Epithelial cell of proximal tubule (primary cell): ENCODE measurements around the gene PHF23. TPM values are rescaled to one million over a fixed set of nuclear protein-coding genes. Genes with fewer than 3 reads are reported as not detected.
A peak's percentile ranks its signal among the peaks of the same experiment; 100 is the strongest.

Experiments
- DNase-seq: peaks from one replicate; pipeline ENCODE4 v3.0.0-alpha.2; 2011; ENCODE audit warnings: low read depth
- H3K4me3 ChIP-seq: 2 replicates; pipeline ENCODE4 v1.5.1; 2011; ENCODE audit warnings: low read depth, mild to moderate bottlenecking, low read length
- total RNA-seq: library from RNA; depleted of rRNA; stranded (reverse); fragments of >200 nt; gene quantifications from 2 replicates; pipeline ENCODE4 v1.2.3, GENCODE V29; 2015
- TF ChIP-seq, protein P1 (sequence below): conservative IDR thresholded peaks from 2 replicates; pipeline ENCODE4 v1.5.1; 2012; ENCODE audit warnings: low read depth, mild to moderate bottlenecking, low read length

The PHF23 gene
- total RNA-seq, 1 donor from 2014 or later: 27.1 TPM

DNA sequence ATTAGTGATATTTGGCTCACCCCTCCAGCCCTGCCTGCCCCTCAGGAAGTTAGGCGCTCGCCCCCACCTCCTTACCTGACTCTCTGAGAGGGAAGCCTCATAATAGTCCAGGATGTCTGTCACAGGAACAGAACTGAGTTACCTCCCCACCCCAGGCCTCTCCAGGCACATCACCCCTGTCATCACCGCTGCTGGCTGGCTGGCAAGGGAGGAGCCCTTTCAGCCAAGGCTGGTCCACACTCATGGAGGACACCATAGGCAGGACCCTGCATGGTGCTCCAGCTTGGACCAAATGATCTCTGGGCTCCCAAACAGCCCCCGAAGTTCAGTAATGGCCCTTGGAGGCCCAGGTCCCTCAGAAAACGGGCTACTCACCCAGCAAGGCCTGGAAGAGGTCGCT, 21.1 kb downstream of the PHF23 start:
- no peak overlapping the region for H3K4me3 ChIP-seq
- TF ChIP-seq, protein P1, sequence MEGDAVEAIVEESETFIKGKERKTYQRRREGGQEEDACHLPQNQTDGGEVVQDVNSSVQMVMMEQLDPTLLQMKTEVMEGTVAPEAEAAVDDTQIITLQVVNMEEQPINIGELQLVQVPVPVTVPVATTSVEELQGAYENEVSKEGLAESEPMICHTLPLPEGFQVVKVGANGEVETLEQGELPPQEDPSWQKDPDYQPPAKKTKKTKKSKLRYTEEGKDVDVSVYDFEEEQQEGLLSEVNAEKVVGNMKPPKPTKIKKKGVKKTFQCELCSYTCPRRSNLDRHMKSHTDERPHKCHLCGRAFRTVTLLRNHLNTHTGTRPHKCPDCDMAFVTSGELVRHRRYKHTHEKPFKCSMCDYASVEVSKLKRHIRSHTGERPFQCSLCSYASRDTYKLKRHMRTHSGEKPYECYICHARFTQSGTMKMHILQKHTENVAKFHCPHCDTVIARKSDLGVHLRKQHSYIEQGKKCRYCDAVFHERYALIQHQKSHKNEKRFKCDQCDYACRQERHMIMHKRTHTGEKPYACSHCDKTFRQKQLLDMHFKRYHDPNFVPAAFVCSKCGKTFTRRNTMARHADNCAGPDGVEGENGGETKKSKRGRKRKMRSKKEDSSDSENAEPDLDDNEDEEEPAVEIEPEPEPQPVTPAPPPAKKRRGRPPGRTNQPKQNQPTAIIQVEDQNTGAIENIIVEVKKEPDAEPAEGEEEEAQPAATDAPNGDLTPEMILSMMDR: no peak
- DNase-seq: no peak

DNA sequence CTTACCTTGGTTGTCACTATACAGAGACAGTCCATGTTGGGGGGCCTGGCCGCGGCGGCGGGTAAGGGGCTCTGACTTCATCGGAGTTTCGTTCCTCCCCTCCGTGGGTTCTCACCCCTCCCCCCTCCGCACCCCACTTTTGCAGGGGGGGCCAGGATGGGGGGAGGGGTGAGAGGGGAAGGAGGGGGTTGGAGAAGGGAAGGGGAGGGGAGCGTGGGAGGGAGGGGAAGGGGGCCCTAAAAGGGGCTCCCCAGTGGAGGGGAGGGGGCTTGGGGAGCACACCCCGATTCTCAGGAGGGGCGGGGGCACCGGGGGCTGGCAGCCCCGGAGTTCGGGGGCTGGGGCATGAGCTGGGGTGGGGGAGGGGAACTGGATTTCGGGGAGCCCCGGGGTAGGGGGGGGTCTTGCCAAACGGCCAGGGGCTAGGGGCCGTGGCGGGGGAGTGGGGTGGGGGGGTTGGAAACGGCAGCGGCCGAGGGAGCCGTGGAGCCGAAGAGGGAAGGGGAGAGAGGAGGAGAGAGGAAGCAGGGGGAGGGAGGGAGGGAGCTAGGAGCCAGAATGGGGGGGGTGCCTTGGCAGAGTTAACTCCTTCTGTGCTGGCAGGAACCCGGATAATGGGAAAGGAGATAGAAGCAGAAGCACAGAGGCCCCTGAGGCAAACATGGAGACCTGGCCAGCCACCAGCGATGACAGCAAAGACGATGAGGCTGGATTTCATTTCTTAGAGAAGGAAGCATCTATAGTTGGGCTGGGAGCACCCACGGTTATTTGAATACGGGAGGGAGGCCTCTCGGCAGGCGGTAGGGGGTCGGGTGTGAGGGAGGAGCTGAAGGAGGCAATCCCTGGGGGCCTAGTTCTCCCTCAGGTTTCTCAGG, 21.9 kb downstream of the PHF23 start:
- TF ChIP-seq, protein P1: no peak
- peak overlapping the region; percentile 65 for H3K4me3 ChIP-seq
- DNase-seq: no peak

DNA sequence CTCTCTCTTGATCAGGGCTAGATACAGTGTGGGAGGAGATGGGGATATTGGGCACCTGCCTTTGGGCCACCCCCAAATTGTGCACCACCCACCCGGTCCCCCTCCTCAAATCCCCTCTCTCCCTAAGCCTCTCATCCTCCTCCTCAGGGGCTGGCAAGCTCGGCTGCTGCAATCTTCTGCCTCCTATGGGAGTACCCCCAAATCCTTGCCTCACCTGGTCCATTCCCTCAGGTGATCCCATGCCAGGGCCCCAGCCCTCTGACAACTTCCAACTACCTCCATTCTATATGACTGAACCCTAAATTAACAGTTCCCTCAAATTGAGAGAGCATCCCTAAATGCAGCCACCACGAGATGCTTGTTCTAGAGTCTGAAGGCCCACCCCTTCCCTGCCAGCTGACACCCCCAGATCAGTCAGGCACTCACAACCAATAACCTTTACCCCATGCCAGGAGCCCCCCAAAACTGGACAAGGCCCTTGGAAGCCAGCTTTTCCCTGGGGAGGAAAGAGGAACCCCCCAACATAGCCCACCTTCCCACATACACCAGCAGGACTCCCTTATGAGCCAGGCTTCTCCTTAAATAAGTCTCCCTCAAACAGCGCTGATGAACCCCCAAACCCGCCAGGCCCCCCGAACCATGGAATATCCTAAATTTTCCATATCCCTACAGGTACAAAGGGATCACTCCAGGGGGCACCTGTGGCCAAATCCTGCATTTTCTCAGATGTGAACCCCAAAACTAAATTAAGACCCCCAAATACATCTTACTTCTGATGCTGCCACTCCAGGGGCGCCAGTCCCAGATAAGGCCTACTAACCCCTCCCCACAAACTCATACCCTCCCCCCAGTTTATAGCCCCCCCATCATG, 22.8 kb downstream of the PHF23 start:
- DNase-seq: no peak
- peak overlapping the region; percentile 65 for H3K4me3 ChIP-seq
- TF ChIP-seq, protein P1: no peak

DNA sequence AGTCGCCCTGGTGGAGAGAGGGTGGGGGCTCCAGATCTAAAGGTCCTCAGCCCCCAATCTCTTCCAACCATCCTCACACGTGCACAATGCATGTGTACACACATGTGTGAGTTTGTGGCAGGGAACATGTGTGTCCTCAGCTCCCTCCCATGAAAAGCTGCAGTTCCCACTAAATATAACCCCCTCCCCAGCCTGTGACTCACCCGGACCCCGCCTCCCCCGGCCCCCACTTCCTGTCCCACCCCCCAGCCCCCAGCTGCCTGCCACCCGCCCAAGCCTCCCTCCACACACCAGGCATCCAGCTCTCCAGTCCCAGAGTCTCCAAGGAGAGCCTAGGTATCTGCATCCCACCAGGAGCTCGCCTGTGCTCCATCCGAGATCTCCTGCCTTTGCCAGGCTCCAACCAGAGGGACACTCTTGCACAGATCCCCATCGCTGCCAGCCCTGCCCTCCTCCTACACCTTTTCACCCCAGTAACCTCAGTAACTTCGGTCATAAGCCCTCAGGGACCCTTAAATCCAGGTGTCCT, 23.5 kb downstream of the PHF23 start:
- H3K4me3 ChIP-seq: peak overlapping the region; percentile 65
- TF ChIP-seq, protein P1: no peak
- DNase-seq: no peak

DNA sequence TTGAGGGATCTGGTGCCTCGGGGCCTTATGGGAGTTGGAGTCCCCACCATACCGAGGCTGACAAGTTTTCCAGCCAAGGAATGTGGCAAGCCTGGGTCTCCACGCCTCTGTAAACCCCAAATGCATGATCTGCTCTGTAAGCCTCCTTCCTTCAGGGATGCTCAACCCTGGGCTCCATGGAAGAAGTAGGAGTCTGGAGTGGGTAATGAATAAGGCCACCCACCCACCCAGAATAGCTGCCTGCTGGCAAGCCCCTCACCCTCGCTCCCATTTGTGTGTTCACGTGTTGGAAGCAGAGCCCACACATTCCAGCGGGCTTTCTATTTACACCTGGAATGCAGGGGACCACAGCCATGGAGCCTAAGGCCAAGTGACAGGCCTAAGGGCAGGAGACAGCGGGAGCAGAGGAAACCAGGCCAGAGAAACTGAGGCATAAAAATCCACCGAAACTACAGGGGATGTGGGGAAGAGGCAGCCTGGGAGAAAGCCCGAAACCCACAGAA, 24.1 kb downstream of the PHF23 start:
- peak; percentile 68 for DNase-seq
- no peak overlapping the region for H3K4me3 ChIP-seq
- TF ChIP-seq, protein P1: no peak

DNA sequence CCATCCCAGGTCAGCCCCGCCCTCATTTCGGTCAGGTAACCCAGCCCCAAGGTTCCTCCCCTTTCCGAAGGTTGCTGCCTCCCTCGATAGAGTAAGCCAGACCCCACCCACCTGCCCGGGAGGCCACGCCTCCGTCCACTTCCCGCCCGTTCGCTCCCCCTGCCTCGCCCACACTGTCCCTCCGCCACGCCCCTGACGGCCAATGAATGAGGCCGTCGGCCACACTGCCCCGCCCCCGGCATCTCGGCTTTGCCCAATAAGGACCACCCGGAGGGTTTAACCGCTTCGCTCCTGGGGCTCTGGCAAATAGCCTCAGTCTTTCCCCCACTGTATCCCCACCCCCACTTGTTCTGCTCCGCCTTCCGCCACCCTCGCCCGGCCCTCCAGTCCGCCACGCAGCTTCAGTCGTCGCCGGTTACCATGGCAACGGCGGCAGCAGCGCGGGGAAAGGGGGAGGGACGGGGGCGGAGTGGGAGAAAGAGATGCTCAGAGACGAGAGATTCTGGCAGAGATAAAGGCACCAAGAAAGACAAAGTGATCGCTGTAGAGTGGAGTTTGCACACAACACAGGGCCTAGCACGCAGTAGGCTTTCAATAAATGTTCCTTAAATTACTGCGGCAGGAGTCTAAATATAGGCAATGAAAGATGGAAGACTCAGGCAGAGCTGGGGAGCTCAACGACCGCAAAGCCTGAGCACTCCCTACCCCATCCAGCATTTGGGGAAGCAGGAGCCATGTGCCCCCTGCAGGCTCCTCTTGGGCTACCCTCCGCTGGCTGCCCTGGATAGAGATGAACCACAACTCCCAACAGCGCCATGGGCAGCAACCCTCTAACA, 24.7 kb downstream of the PHF23 start:
- peak overlapping the region; percentile 50 for H3K4me3 ChIP-seq
- TF ChIP-seq, protein P1: peak; percentile 62
- DNase-seq: no peak
